Measurements from ENCODE around the gene MDFIC2.

Gene MDFIC2

GRCh38 chr3:70273492-70273891 lies 38.9 kb downstream of the MDFIC2 start:
- TF ChIP-seq NFIC (IDR thresholded peaks at IDR 0.05): no peak
- no peak for TF ChIP-seq CEBPB (IDR thresholded peaks at IDR 0.05)
- no peak for TF ChIP-seq EP300 (IDR thresholded peaks at IDR 0.05; ENCODE audit: borderline replicate concordance)
- TF ChIP-seq USF1 (IDR thresholded peaks at IDR 0.05): no peak
- TF ChIP-seq RAD21 (IDR thresholded peaks at IDR 0.05; ENCODE audit: low read depth): no peak
- TF ChIP-seq YY1 (IDR thresholded peaks at IDR 0.05; ENCODE audit: low read depth): no peak
- no peak for TF ChIP-seq TEAD4 (IDR thresholded peaks at IDR 0.05)
- no peak for TF ChIP-seq MAX (IDR thresholded peaks at IDR 0.05)
- no peak for TF ChIP-seq EGR1 (IDR thresholded peaks at IDR 0.05)
- no peak for TF ChIP-seq ZBTB7A (IDR thresholded peaks at IDR 0.05; ENCODE audit: low read depth)
- no peak for TF ChIP-seq TAF1 (IDR thresholded peaks at IDR 0.05; ENCODE audit: low read depth)
- no peak for TF ChIP-seq REST (IDR thresholded peaks at IDR 0.05; ENCODE audit: low read depth)
- TF ChIP-seq FOXM1 (IDR thresholded peaks at IDR 0.05; ENCODE audit: borderline replicate concordance, low read depth): no peak
- TF ChIP-seq CREB1 (IDR thresholded peaks at IDR 0.05; ENCODE audit: low read depth): no peak
- no peak for TF ChIP-seq TCF12 (IDR thresholded peaks at IDR 0.05; ENCODE audit: low read depth)

GRCh38 chr3:70272798-70273197 lies 39.6 kb downstream of the MDFIC2 start:
- TF ChIP-seq MAX (IDR thresholded peaks at IDR 0.05) (no peak), ZBTB7A (IDR thresholded peaks at IDR 0.05; ENCODE audit: low read depth) (no peak), EGR1 (IDR thresholded peaks at IDR 0.05) (no peak), RAD21 (IDR thresholded peaks at IDR 0.05; ENCODE audit: low read depth) (no peak), CEBPB (IDR thresholded peaks at IDR 0.05) (no peak), FOXM1 (IDR thresholded peaks at IDR 0.05; ENCODE audit: borderline replicate concordance, low read depth) (no peak), USF1 (IDR thresholded peaks at IDR 0.05) (no peak), NFIC (IDR thresholded peaks at IDR 0.05) (no peak)

- TF ChIP-seq TCF12 (IDR thresholded peaks at IDR 0.05; ENCODE audit: low read depth) (no peak), TAF1 (IDR thresholded peaks at IDR 0.05; ENCODE audit: low read depth) (no peak), CEBPB (IDR thresholded peaks at IDR 0.05) (no peak), EP300 (IDR thresholded peaks at IDR 0.05; ENCODE audit: borderline replicate concordance) (no peak), ZBTB7A (IDR thresholded peaks at IDR 0.05; ENCODE audit: low read depth) (no peak), CREB1 (IDR thresholded peaks at IDR 0.05; ENCODE audit: low read depth) (no peak), YY1 (IDR thresholded peaks at IDR 0.05; ENCODE audit: low read depth) (no peak), FOXM1 (IDR thresholded peaks at IDR 0.05; ENCODE audit: borderline replicate concordance, low read depth) (no peak), USF1 (IDR thresholded peaks at IDR 0.05) (no peak), REST (IDR thresholded peaks at IDR 0.05; ENCODE audit: low read depth) (no peak), TEAD4 (IDR thresholded peaks at IDR 0.05) (no peak), MAX (IDR thresholded peaks at IDR 0.05) (no peak), NFIC (IDR thresholded peaks at IDR 0.05) (no peak), EGR1 (IDR thresholded peaks at IDR 0.05) (no peak), RAD21 (IDR thresholded peaks at IDR 0.05; ENCODE audit: low read depth) (no peak)
Observed at GRCh38 chr3:70264122-70264780, 48.2 kb downstream of the MDFIC2 start.

- TF ChIP-seq TEAD4 (IDR thresholded peaks at IDR 0.05) (no peak), USF1 (IDR thresholded peaks at IDR 0.05) (no peak), TAF1 (IDR thresholded peaks at IDR 0.05; ENCODE audit: low read depth) (no peak), ZBTB7A (IDR thresholded peaks at IDR 0.05; ENCODE audit: low read depth) (no peak), TCF12 (IDR thresholded peaks at IDR 0.05; ENCODE audit: low read depth) (no peak), FOXM1 (IDR thresholded peaks at IDR 0.05; ENCODE audit: borderline replicate concordance, low read depth) (no peak), EGR1 (IDR thresholded peaks at IDR 0.05) (no peak), YY1 (IDR thresholded peaks at IDR 0.05; ENCODE audit: low read depth) (no peak), CREB1 (IDR thresholded peaks at IDR 0.05; ENCODE audit: low read depth) (no peak), RAD21 (IDR thresholded peaks at IDR 0.05; ENCODE audit: low read depth) (no peak), MAX (IDR thresholded peaks at IDR 0.05) (no peak), NFIC (IDR thresholded peaks at IDR 0.05) (no peak), EP300 (IDR thresholded peaks at IDR 0.05; ENCODE audit: borderline replicate concordance) (no peak), CEBPB (IDR thresholded peaks at IDR 0.05) (no peak), REST (IDR thresholded peaks at IDR 0.05; ENCODE audit: low read depth) (no peak)
Observed at GRCh38 chr3:70261283-70261682, 51.2 kb downstream of the MDFIC2 start.
